HG03521 (cell line): ENCODE data around the gene FKBP1A.
"Not testable (repeated sequence)": the region's sequence is repeated elsewhere in the genome, so short reads cannot be mapped to it uniquely, and the experiment has no call there.

ENCODE experiments used
- ATAC-seq: cut with Tn5 transposase; IDR thresholded peaks from one replicate; pipeline ENCODE4 v1.9.1; 2021; ENCODE audit warnings: mild to moderate bottlenecking, moderate library complexity; ENCODE audit not compliant: unreplicated experiment

FKBP1A gene

DNA sequence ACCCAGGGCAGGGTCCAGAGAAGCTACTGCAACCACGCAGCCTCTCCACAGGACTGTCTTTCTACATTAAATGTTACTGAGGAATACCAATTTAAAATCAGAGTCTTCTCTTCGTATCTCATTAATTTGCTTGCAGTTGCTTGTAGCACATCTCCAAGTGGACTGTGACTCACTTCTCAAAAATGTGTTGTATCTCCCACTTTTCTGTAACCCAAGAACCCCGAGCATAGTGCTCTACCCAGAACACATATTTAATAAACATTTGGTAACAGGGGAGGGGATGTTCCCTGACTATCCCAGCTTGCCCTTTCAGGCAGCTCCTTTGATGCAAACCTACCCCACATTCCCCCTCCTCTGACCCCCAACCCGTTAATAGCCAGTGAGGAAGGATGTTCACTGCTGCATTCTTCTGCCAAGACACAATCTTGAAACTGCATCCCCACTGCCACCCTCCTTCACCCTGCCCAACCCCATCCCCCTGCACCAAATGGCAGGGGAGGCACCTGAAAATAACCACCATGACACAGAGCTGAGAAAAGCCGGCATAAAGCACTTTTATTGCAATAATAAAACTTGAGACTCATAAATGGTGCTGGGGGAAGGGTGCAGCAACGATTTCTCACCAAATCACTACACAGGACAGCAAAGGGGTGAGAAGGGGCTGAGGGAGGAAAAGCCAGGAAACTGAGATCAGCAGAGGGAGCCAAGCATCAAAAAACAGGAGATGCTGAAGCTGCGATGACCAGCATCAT lies 24.2 kb downstream of the FKBP1A start:
- no peak for ATAC-seq

DNA sequence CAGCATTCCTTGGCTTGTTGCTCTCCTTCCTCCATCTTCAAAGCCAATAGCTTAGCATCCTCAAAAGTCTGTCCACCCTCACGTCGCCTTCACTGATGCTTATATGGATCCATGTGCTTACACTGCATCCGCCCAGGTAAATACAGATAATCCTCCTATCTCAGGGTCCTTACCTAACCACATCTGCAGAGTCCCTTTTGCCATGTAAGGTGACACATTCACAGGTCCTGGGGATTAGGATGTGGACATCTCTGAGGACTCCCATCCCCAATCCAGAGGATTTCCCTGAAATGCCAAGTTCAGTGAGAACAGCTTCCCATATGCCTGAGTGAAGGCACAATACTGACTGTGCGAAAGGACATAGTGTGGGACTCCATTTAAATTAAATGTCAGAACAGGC lies 25.4 kb downstream of the FKBP1A start:
- no peak for ATAC-seq

DNA sequence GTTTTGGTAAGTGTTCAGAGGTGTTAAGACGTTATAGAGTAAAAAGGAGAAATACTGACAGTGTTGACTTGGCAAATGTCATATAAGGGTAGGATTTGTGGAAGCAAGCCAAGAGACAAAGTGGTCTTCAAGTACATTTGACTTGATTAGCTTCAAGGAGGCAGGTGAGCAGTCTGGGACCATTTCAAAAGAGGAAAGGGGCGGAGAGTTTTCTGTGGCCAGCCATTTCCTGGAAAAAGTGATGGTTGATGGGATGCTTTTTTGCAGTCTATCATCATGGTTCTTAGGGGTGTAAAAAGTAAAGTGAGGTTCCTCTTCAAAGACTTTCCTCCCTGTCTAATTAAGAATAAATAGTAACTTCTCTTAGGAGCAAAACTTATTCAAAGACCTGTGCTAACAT lies 28.7 kb downstream of the FKBP1A start:
- ATAC-seq, result no peak

DNA sequence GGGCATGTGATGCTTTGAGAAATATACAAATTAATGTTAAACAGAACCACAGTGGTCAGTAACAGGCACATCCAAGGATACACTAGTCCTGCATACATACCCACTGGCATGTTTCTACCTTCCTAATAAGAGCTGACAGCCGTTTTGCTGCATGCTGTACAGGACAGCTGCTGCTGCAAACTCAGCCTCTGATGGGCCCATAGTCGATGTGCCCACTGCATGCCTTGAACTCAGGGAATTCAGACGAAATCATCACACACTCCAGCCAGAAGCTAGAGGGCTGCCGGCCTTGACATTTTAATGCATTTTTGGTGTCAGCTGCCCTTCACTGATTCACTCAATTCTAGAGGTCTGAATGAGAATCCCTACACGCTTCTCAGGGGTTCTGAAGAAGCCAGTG lies 29.3 kb downstream of the FKBP1A start:
- ATAC-seq, result no peak

DNA sequence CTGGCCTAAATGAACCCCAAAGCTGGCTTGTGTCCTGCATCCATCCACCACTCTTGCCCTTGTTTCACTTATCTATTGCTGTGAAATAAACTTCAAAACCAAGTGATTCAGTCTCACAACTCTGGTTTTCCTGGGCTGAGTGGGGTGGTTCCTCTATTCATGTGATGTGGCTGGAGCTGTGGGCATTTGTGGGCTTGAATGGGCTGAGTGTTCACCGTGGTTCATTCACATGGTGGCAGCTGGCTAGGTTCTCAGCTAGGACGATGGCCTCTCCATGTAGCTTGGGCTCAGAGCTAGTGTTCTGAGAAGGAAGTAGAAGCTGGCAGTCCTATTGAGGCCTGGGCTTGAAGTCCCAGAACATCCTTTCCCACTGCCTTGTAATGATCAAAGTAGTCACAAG lies 30.4 kb downstream of the FKBP1A start:
- no peak for ATAC-seq

DNA sequence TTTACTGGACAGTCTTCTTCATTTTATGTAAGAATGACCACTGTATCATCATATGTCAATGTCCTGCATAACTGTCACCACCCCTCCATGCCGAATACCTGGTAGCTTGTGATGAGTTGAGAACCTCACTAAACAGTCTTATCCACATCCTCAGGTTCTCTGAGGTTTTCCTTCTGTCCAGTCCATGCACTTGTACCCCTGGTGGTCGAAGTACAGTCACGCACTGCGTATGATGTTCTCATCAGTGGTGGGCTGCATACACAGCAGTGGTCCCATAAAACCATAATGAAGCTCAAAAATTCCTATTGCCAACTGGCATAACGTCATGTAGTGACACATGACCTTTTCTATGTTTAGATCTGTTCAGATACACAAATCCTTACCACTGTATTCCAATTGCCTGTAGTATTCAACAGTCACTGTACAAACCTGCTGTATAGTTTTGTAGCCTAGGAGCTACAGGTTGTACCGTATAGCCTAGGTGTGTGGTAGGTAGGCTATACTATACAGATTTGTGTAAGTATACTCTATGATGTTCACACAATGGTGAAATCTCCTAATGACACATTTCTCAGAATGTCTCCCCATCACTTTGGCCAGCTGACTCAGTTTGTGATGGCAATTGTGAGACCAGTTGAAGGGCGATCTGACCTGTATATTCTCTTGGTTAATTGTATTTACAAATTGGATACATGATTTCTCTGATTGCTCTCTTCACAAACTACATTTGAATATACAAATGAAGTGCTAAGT lies 32.6 kb downstream of the FKBP1A start:
- no peak for ATAC-seq

DNA sequence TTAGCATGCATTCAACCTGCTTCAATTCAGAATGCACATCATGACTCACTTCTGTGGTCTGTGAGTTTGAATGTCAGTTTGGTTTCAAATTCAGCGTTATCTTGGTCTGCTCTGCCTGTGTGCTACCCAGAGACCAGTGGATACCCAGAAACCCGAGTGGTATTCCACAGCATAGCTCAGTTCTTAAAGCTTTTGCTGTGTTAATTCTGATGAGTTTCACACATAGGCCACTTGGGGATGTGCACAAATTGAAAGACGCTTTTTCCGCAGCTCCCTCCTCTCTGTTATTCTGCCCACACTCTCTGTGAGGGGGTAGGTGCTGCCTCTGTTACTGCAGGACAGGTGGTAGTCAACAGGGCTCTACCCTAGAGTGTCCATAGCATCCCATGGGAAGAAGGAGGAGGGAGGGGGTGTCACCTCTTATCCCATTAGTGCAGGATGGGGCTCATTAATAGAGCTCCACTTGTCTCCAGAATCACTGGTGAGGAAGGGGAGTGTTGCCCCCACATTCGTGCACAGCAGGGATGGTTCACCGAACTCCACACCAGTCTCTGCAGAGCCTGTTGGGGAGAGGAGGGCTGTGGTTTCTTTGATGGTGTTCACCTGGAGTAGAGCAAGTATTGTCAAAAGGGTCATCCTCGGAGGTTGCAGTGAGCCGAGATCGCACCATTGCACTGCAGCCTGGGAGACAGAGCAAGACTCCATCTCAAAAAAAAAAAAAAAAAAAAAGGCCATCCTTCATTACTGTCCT lies 34.8 kb downstream of the FKBP1A start:
- no peak for ATAC-seq

DNA sequence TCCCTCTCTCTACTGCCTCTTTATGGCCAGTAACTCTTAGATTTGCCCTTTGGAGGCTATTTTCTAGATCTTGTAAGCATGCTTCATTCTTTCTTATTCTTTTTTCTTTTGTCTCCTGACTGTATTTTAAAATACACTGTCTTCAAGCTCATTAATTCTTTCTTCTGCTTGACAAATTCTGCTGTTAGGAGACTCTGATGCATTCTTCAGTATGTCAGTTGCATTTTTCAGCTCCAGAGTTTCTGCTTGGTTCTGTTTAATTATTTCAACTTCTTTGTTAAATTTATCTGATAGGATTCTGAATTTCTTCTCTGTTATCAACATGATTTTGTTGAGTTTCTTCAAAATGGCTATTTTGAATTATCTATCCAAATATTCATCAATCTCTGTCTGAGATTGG lies 38.9 kb downstream of the FKBP1A start:
- ATAC-seq, result no peak

DNA sequence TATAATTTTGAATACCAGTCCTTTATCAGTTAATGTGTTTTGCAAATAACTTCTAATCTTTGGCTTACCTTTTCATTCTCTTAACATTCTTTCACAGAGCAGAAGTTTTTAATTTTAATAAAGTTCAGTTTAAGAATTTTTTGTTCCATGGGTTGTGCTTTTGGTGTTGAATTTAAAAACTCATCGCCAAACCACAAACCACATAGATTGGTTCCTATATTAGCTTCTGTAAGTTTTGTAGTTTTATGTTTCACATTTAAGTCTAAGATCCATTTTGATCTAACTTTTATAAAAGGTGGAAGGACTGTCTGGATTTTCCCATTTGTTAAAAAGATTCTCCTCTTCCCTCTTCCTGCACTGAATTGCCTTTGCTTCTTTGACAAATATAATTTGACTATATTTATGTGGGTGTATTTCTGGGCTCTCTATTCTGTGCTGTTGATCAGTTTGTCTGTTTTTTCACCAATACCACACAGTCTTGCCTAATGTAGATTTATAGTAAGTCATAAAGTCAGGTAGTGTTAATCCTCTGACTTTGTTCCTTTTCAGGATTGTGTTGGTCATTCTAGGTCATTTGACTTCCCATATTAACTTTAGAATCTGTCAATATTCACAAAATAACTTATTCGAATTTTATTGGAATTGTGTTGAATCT lies 46.4 kb downstream of the FKBP1A start:
- no peak for ATAC-seq

DNA sequence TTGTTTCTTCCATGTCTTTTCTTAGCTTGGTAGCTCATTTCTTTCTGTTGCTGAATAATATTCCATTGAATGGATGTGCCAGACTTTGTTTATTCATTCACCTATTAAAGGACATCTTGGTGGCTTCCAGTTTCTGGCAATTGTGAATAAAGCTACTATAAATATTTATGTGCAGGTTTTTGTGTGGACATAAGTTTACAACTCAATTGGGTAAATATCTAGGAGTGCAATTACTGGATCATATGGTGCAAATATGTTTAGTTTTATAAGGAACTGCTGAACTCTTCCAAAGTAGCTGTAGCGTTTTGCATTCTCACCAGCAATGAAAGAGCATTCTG lies 47.1 kb downstream of the FKBP1A start:
- ATAC-seq, result no peak

DNA sequence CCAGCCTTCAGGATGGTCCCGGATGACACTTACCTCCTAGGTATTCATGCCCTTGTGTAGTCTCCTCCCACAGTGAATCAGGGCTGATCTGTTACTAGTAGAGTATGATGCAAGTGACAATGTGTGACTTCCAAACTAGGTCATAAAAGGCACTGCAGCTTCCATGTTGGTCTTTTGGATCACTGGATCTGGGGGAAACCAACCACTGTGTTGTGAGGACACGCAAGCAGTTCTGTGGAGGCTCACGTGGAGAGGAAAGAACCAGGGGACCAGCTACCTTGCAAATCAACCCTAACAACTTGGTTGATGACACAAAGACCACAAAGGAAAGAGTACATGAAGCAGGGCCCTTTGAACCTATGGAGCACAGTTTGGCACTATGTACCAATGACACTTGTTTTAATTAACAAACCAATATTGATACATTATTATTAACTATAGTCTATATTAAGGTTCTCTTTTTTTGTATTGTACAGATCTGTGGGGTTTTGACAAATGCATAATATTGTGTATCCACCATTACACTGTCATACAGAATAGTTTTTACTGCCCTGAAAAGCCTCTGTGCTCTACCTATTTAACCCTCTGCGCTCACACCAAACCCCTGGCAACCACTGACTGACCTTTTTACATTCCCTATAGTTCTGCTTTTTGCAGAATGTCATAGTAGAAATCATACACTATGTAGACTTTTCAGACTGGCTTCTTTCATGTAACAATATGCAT lies 47.7 kb downstream of the FKBP1A start:
- ATAC-seq, result no peak

DNA sequence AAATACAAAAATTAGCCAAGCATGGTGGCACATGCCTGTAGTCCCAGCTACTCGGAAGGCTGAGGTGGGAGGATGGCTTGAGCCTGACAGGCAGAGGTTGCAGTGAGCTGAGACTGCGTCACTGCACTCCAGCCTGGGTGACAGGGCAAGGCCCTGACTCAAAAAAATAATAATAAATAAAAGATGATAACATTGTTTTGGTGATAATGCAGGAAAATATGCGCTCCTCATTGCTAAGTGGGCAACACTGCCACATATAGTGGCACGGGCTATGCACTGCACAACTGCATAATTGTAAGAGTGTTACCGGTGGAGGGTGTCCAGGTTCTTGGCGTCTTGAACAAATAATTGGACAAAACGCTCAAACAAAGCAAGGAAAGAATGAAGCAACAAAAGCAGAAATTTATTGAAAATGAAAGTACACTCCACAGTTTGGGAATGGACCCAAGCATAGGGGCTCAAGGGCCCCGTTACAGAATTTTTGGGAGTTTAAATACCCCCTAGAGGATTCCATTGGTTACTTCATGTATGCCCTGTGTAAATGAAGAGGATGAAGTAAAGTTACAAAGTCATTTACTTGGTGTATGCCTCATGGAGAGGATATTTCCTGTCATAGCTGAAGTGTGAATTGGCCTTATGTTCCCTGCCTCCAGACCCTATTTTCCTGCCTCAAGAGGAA lies 49.3 kb downstream of the FKBP1A start:
- not testable (repeated sequence) for ATAC-seq

DNA sequence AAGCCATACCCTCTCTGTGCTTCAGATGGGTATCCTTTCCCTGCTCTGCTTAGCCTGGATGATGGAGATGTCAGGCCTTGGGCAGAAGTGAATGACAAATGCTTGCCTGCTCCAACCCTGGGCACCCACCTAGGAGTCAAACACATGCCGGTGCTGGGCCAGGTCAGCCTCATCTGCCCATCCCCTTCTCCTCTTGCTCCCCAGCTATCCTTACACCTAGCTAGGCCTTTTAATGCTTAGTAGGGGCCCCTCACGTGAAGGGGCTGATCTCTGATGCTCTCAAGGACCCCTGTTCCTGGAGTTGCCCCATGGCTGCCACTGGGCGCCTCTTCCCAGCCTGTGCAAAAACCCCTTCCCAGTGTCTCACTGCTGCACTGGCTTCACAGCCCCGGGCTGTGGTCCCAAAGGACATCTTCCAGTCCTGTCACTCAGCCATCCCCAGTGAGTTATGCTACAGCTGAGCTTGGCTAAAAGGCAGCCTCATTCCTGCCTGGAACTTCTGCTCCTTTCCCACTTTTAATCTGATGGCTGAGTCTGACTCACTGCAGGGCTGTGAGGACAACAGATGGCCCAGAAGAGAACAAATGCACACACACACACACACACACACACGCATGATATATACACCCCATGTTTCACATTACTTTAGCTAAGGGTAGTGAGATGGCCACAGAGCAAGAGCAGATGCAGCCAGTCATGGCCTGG lies 51.1 kb downstream of the FKBP1A start:
- no peak for ATAC-seq

DNA sequence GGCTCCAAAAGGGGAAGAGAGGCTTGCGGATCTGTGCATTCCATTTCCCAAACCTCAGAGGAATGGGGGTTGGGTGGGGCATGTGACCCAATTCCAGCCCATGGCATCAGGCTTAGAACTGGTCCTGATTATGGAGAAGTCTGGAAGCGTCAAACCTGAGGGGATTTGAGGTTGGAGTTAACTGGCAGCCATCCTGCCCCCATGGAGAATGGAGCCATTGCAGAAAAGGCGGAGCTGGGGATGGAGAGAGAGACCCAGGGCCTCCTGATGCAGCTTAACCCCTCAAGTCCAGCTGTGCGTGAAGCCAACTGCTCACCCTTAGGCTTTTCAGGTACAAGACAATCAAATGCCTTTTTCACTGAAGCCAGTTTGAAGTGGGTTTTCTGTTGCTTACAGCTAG lies 54.1 kb downstream of the FKBP1A start:
- no peak for ATAC-seq

DNA sequence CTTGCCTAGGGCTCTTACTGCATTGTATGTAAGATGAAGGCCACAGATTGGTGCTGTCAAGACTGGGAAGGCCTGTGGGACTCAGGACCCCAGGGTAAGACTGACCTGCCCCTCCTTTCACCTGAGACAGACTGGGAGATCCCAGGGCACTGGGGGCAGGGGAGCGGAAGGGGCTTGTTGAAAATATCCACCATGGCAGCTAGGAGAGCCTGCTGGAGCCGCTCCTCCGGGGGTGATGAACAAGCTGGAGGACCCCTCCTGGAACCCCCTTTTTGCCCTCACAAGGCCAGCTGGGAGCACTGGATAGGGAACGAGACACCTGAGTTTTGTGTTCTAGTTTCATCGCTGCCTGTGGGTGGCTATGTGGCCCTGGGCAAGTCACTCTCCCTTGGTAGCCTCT lies 54.8 kb downstream of the FKBP1A start:
- no peak for ATAC-seq

DNA sequence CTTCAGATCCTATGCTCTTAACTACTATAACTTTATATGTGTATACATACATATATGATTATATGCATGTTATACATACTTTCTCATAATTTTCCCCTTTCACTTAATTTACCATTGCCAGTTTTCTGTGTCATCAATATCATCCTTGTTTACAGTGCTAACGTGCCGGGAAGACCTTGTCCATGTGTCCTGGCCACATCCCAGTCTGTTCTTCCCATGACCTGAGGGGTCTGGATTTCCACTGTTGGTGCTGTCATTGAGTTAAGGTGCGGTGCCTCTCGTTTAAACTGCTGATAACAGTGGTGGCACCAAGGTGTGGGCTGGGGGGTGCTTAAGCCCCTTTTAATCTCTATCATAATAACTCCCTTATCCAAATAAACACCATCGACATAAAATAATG lies 55.4 kb downstream of the FKBP1A start:
- no peak for ATAC-seq

DNA sequence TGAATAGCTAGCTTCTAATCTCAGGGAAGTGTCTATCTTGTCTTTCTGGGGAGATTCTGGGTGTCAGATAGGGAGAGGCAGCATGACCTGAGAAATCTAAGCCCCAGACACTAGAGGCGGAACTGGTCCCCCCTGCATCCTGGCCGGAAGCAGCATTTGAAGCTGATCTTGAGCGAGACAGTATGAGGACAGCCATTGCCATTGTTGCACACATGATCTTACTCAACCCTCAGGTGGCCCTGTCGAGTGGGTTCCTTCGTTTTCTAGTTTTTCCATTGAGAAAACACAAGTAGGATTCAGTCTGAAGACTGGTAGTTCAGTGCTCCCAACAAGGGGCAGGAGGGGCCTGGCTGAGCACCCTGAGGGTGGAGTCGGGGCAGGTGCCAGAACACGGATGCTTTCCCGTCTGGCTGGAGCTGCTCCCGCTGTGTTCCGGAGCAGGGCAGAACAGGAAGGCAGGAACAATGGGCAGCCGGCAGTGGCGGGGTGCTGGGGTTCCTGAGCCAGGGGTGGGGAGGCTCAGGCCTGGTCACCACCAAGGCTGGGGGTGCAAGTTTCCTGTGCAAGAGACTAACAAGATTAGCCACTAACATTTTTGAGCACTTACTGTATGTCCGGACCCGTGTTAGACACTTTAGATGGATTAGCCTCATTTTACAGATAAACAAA lies 56.0 kb downstream of the FKBP1A start:
- no peak for ATAC-seq

DNA sequence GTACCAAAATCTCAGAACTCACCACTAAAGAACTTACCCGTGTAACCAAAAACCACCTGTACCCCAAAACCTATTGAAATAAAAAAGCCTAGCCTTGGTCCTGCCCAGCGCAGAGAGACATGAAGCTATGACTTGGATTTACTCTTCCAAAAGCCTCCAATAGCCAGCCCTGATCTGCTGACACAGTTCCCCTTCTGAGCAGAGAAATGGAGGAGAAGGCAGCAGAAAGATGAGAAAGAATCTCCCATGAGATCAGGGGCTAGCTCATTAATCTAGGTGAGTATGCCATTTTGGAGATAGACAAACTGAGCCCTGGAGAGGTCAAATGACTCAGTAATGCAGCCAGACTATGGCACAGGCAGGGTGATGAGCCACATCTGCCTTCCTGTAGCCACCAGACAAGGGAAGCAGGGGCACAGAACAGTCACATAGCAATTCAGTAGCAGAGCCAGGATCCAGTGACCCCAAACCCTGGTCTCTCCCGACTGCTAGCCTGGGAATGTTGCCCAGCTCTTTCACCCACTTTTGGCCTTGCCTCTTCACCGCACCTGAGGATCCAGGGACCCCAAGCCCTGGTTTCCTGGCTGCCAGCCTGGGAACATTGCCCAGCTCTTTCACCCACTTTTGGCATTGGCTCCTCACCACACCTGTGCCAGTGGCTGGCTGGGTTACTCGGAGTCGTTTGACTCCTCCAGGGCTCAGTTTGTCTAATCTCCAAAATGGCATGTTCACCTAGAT lies 56.7 kb downstream of the FKBP1A start:
- ATAC-seq, result no peak
